Adrenal gland (tissue), 5 donors: ENCODE data around the gene MT1H.

ENCODE experiments used
- POLR2A ChIP-seq, 2 donors: fragments of 450-650 bp; IDR thresholded peaks; one replicate each; pipeline ENCODE4 v1.6.1; 2017; ENCODE audit warnings: antibody characterized with exemption in 2 of 2, mild to moderate bottlenecking in 2 of 2, moderate library complexity in 1 of 2
- TF ChIP-seq, protein P1 (sequence below), 6 experiments: fragments of 450-650 bp in 4 of 6; fragments of 200-600 bp in 2 of 6; sonication (generic) in 1 of 6; IDR thresholded peaks; 1 replicate in 5 of 6; 2 replicates in 1 of 6; pipeline versions ENCODE4 v1.5.1 to v1.8.0; 2016 to 2021; ENCODE audit warnings: antibody characterized with exemption in 6 of 6, mild to moderate bottlenecking in 2 of 6, moderate library complexity in 1 of 6
- donor health status: DM: no; HTN: no; CAD: no.

DNA sequence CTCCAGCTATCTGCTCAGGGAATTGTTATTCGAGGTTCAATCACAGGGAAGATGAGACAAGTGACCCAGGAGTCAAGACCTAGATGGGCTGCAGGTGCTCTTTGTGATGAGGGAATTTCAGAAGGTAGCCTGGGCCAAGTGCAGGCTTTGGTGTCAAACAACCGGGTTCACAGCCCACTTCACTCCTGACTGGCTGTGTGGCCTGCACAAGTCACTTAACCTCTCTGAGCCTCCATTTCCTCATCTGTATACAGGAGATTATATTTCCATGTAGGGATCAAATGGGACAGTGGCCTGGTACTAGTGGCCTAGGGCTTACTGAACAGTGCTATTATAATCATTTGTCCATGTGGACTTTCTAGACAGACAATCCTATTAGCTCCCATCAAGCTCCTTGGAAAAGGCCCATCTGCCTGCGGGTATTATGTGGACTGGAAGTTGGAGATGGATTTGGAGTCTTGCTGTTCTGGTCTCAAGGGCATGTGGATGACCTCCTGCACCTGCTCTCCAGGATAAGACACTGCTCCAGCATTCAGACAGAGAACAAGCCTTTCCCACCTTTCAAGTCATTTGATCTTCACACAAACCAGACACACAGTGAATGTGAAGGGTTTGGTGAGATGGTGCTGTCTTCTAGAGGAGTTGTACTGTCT lies 9.6 kb downstream of the MT1H start:
- TF ChIP-seq, protein P1, sequence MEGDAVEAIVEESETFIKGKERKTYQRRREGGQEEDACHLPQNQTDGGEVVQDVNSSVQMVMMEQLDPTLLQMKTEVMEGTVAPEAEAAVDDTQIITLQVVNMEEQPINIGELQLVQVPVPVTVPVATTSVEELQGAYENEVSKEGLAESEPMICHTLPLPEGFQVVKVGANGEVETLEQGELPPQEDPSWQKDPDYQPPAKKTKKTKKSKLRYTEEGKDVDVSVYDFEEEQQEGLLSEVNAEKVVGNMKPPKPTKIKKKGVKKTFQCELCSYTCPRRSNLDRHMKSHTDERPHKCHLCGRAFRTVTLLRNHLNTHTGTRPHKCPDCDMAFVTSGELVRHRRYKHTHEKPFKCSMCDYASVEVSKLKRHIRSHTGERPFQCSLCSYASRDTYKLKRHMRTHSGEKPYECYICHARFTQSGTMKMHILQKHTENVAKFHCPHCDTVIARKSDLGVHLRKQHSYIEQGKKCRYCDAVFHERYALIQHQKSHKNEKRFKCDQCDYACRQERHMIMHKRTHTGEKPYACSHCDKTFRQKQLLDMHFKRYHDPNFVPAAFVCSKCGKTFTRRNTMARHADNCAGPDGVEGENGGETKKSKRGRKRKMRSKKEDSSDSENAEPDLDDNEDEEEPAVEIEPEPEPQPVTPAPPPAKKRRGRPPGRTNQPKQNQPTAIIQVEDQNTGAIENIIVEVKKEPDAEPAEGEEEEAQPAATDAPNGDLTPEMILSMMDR (IDR thresholded peaks at IDR 0.05) = no peak
- no peak for TF ChIP-seq POLR2A (IDR thresholded peaks at IDR 0.05)
